Ovary (tissue), 3 donors: ENCODE results near the gene LRCH3.

Experiments used
- POLR2A ChIP-seq: fragments of 450-650 bp; IDR thresholded peaks from one replicate; pipeline ENCODE4 v1.6.1; 2017; ENCODE audit warnings: antibody characterized with exemption, mild to moderate bottlenecking, moderate library complexity
- TF ChIP-seq, protein P1 (sequence below), 3 donors: fragments of 450-650 bp in 2 of 3; fragments of 200-600 bp in 1 of 3; IDR thresholded peaks; one replicate each; pipeline versions ENCODE4 v1.5.1 to v1.8.0; 2016 to 2022; ENCODE audit warnings: antibody characterized with exemption in 3 of 3, mild to moderate bottlenecking in 1 of 3
- donor health status: DM: no; HTN: no; CAD: no.

DNA sequence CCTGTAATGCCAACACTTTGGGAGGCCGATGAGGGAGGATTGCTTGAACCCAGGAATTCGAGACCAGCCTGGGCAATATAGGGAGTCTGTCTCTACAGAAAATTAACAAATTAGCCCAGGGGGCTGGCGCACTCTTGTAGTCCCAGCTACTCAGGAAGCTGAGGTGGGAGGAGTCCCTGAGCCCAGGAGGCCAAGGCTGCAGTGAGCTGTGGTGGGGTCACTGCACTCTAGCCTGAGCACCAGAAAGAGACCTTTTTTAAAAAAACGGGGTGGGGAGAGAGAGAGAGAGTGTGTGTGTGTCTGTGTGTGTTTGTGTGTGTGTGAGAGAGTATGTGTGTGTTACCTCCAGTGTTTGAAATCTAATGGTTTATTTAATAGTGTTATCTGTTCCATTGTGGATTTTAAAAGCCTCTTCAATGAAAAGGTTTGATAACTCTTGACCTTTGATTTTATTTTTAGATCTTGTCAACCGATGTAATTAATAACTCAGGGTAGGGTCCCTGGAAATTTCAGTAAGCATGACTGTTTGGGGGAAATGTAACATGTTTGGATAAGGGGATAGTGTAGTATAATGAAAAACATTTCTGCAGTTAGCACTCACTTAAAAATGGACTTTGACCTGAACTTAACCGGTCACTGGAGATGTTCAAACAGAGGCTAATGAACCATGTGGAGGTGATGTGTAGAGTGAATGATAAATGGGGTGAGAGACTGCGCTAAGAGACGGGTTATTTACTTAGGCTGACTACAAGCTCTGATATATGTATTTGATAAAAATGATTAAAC is 29.7 kb downstream of the LRCH3 start:
- TF ChIP-seq, protein P1, sequence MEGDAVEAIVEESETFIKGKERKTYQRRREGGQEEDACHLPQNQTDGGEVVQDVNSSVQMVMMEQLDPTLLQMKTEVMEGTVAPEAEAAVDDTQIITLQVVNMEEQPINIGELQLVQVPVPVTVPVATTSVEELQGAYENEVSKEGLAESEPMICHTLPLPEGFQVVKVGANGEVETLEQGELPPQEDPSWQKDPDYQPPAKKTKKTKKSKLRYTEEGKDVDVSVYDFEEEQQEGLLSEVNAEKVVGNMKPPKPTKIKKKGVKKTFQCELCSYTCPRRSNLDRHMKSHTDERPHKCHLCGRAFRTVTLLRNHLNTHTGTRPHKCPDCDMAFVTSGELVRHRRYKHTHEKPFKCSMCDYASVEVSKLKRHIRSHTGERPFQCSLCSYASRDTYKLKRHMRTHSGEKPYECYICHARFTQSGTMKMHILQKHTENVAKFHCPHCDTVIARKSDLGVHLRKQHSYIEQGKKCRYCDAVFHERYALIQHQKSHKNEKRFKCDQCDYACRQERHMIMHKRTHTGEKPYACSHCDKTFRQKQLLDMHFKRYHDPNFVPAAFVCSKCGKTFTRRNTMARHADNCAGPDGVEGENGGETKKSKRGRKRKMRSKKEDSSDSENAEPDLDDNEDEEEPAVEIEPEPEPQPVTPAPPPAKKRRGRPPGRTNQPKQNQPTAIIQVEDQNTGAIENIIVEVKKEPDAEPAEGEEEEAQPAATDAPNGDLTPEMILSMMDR (IDR thresholded peaks at IDR 0.05), result no peak
- TF ChIP-seq POLR2A, result no peak
